GM21367 (cell line): ENCODE measurements around the gene KRT40.

Experiments used
- ATAC-seq: cut with Tn5 transposase; IDR thresholded peaks from one replicate; pipeline ENCODE4 v1.9.1; 2021; ENCODE audit not compliant: unreplicated experiment

The KRT40 gene

DNA sequence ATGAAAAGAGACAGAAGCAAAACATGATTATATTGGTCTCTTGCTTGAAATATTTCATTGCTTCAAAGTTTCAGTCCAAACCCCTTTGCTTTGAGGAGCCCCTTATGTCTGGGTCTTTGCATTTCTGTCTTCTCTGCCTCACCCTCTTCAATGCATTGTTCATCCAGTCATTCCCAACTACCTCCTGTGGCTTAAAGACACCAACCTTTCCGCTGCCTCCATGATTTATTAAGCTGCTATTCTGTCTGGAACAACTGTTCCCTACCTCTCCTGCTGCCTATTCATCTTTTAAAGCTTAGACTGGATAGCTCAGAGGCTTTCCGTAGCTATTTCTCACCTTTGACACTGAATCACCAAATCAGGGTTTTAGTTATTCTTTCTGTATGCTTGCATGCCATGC is 13.2 kb upstream of the KRT40 start:
- ATAC-seq = no peak

- no peak for ATAC-seq
These were observed 12.7 kb upstream of the KRT40 start for GRCh38 chr17:40996829-40997228.

GRCh38 chr17:40995116-40995515 is 11.0 kb upstream of the KRT40 start:
- no peak for ATAC-seq

DNA sequence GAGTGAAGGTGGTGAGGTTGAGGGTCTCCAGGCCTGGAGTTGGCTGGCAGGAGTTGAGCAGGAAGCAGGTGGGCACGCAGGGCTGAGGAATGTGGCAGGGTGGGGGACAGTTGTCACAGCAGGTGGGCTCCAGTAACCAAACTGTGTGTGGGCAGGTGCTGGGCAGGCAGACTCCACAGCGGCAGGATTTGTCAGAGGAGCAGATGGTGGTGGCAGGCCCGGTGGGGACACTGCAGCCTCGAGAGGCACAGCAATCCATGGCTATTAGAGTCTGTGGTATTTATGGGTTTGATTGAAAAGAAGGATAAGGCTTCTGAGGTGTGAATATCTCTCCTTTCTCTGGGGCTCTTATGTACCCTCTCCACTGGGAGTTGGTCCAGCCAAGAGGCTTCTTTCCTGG is 9.7 kb upstream of the KRT40 start, which contains the start of gene KRTAP3-3:
KRTAP3-3 (minus strand) TSS at position 326 of the 400 bp plus-strand sequence; CDS start at position 259, 67 bp downstream.
- ATAC-seq = no peak

- ATAC-seq = no peak
These were observed 9.0 kb upstream of the KRT40 start for GRCh38 chr17:40993084-40993483.

- ATAC-seq = no peak
These were observed 8.5 kb upstream of the KRT40 start for GRCh38 chr17:40992666-40993065.

- ATAC-seq = no peak
These were observed 2.8 kb upstream of the KRT40 start for GRCh38 chr17:40986920-40987319.

- no peak for ATAC-seq
These were observed 3.0 kb downstream of the KRT40 start for GRCh38 chr17:40981115-40981514.

DNA sequence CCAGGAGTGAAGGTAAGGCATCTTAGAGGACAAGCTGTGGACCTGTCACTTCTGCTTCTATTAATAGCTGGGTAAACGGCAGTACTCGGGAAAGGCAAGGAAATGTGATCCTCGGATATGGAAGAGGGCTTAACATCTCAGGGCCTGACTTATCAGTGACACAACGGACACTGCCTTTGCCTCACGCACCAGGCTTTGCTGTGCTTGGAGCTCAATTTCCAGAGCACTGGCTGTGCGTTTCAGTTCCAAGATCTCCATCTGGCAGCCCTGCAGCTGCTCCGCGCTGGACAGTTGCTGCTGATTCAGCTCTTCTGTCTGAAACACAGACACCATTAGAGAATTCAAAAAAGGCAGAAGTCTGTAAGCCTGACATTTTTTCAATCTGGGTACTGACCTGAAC is 3.5 kb downstream of the KRT40 start:
- ATAC-seq = no peak

DNA sequence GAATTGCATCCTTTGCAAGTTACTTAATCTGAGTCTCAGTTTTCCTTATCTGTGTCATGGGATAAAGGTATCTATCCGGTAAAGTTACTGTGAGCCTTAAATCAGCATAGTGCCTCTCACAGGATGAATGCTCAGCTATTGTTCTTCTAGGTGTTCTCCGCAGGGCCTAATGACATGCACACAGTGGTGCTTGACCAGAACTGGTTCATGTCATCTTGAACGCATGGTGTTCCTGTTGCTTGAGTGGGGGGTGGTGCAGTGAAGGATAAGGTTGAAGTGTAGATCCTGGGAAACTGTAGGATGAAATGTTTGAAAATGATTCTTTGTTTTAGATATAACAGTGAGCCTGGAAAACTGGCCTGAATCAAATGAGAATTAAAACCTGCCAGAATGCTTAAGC is 4.0 kb downstream of the KRT40 start:
- no peak for ATAC-seq

- ATAC-seq = no peak
These were observed 5.5 kb downstream of the KRT40 start for GRCh38 chr17:40978575-40979151.

DNA sequence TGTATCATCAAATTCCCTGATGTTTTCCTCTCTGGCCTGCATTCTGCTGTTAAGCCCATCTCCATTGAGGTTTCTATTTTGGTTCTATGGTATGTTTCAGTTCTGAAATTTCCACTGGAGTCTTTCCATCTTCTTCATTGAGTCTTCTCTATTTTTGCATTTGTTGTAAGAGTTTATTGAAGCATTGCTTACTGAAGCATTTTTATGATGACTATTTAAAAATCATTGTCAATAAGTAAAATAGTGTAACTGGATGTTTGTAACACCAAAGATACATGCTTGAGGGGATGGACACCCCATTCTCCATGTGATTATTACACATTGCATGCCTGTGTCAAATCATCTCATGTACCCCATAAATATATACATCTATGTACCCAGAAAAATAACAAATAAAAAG is 8.6 kb downstream of the KRT40 start:
- ATAC-seq = no peak

DNA sequence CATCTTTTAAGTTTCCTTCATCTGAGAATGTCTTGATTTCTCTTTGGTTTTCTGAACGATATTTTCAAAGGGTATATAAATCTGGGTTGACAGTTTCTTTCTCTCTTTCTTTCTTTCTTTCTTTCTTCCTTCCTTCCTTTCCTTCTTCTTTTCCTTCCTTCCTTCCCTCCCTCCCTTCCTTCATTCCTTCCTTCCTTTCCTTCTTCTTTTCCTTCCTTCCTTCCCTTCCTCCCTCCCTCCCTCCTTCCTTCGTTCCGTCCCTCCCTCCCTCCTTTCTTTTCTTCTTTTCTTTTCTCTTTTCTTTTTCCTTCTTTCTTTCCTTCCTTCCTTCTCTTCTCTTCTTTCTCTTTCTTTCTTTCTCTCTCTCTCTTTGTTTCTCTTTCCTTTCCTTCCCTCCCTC is 9.8 kb downstream of the KRT40 start:
- ATAC-seq = no peak

DNA sequence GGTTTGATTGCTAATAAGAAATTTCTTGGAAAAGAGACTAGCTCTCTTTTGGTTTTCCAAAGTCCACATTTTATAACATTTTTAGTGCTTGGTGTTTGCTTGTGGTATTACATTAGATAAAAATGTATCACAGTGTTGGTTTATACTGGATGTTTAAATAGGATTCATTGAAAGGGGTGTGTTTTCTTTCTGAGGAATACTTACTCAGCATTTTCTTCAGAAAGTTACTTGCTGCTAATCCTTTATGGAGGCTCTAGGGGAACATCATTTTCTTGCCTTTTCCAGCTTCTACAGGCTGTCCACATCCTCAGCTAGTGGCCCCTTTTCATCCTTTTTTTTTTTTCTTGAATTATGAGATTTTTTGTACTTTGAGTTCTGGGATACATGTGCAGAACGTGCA is 16.5 kb downstream of the KRT40 start:
- ATAC-seq = no peak

GRCh38 chr17:40966848-40967247 is 17.3 kb downstream of the KRT40 start, which contains the start of gene KRT39:
Gene KRT39 (minus strand): TSS chr17:40966948. CDS start chr17:40966856, 92 bp downstream.
- ATAC-seq = no peak

- ATAC-seq = no peak
These were observed 20.3 kb downstream of the KRT40 start for GRCh38 chr17:40963838-40964237.

DNA sequence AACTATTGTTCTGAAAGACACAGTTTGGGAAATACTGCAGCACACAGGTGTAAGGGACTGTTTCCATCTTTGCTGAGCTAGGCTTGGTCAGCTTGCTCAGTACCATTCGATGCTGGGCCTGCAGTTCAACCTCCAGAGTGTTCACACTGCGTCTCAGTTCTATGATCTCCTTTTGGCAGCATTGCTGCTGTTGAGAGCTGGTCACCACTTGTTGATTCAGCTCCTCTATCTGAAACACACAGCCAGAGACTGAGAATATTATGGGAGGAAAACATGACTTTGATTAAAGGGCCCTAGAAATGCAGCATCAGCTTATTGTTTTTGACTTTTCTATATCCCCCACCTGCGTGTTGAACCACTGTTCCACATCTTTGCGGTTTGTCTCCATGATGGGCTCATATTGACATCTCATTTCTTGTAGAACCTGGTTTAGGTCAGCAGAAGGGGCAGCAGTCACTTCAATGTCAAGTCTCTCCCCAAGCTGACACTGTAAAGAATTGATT is 22.0 kb downstream of the KRT40 start:
- ATAC-seq = no peak

DNA sequence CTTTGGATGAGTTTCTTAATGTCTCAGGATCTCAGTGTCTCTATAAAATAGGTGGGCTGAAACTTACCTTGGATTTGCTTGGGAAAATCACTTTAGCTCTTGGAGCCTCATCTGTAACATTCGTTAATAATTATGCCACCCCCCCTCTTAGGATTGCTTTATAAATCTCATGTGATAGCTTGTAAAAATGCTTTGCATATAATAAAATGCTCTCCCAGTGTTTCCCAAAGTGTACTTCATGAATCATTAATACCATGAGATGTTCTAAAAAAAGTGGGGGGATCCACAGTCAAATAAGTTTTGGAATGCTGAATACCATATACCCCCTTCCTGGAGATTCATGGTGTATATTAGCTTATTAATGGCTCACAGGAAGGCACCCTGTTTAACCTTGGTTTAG is 22.5 kb downstream of the KRT40 start:
- ATAC-seq = no peak

DNA sequence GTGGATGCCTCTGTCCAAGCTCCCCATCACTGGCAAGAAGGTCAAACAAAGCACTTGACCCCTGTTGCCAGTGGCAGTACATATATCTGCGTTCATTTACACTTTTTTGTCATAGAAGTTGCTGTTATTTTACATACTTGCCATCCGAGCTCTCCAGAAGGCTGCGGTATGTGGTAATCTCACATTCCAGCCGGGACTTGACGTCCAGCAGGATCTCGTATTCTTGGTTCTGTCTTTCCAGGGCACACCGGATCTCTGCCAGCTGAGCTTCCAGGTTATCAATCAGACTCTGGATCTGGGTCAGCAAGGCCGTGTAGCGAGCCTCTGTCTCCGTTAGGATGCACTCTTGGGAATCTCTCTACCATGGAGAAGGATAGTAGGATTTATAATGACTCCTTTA is 24.0 kb downstream of the KRT40 start:
- no peak for ATAC-seq

DNA sequence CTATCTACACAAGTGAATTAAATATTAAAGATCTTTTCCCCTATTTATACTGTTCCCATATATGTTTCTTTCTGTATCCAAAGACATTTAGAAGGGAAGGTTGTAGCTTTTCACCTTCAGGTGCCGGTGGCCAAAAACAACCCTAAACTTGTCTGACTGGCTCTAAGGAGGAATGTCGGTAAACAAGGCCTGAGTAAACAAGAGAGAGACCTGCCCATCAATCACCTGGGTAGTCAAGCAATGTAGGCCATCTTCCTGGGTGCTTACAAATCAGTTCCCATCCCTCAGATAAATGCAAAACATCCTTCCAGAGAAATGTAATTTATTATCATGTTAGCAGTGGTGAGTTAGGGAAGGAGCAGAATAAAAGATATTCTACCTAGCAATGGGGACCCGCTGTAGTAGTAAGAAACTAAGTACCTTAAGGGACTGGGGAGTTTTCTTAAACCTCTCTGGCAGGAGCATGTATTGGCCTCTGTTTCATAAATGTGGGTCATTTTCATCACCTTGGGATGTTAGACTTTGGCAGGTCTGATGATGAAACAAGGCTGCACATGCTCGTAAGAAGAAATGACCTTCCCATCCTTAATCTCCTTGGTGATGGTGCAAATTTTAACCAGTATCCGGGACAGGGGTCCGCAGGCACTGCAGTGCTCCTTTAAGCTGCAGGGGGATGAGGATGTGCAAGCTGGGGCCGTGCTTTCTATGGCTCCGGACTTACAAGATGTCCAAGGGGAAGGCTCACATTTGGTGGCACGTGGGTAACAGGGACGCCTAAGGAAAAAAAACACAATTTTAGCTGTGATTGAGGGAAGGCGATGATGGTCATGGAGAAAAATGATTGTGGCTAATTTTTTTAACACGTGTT is 25.8 kb downstream of the KRT40 start:
- no peak for ATAC-seq

- no peak for ATAC-seq
These were observed 27.5 kb downstream of the KRT40 start for GRCh38 chr17:40956401-40957254.
